Neural progenitor cell (in vitro differentiated cells): ENCODE results near the gene SLC25A42. TPM values are rescaled to one million over a fixed set of nuclear protein-coding genes. Genes with fewer than 3 reads are reported as not detected.
"Not testable (repeated sequence)": the region's sequence is repeated elsewhere in the genome, so short reads cannot be mapped to it uniquely, and the experiment has no call there.

Experiments used
- DNase-seq: peaks from one replicate; pipeline ENCODE4 v3.0.0-alpha.2; 2016; ENCODE audit warnings: low spot score
- H2AFZ ChIP-seq: fragments of 200-600 bp; sonication (generic); replicated peaks from 2 replicates; pipeline ENCODE4 v1.6.1; 2016; ENCODE audit warnings: antibody characterized with exemption
- H3F3A ChIP-seq: fragments of 200-600 bp; sonication (generic); 2 replicates; pipeline ENCODE4 v1.6.1; 2016; ENCODE audit warnings: antibody characterized with exemption, low read depth
- H3K27ac ChIP-seq: fragments of 200-600 bp; sonication (generic); 2 replicates; pipeline ENCODE4 v1.5.1; 2016; ENCODE audit warnings: mild to moderate bottlenecking
- H3K27me3 ChIP-seq: fragments of 200-600 bp; sonication (generic); 2 replicates; pipeline ENCODE4 v1.6.1; 2016; ENCODE audit warnings: mild to moderate bottlenecking, moderate library complexity
- H3K36me3 ChIP-seq: fragments of 200-600 bp; sonication (generic); 2 replicates; pipeline ENCODE4 v1.5.1; 2016
- H3K4me1 ChIP-seq: fragments of 200-600 bp; sonication (generic); 2 replicates; pipeline ENCODE4 v1.6.1; 2016; ENCODE audit warnings: mixed run types
- H3K4me2 ChIP-seq: fragments of 200-600 bp; sonication (generic); 2 replicates; pipeline ENCODE4 v1.6.1; 2016
- H3K4me3 ChIP-seq: fragments of 200-600 bp; sonication (generic); 2 replicates; pipeline ENCODE4 v1.5.1; 2016
- H3K79me2 ChIP-seq: fragments of 200-600 bp; sonication (generic); 2 replicates; pipeline ENCODE4 v1.6.1; 2016; ENCODE audit warnings: low read depth
- H3K9ac ChIP-seq: fragments of 200-600 bp; sonication (generic); 2 replicates; pipeline ENCODE4 v1.6.1; 2016
- H3K9me3 ChIP-seq: fragments of 200-600 bp; sonication (generic); 2 replicates; pipeline ENCODE4 v1.5.1; 2016; ENCODE audit warnings: low read depth
- H4K20me1 ChIP-seq: fragments of 200-600 bp; sonication (generic); 2 replicates; pipeline ENCODE4 v1.6.1; 2016; ENCODE audit warnings: low read depth
- H3K27ac Mint-ChIP-seq: 3 replicates; pipeline ENCODE4 v1.8.0; 2021; ENCODE audit warnings: mixed read lengths
- H3K27me3 Mint-ChIP-seq: 2 replicates; pipeline ENCODE4 v1.8.0; 2022; ENCODE audit warnings: low read depth, mild to moderate bottlenecking, inconsistent platforms, moderate library complexity, mixed read lengths; ENCODE audit not compliant: insufficient read depth
- H3K36me3 Mint-ChIP-seq: 3 replicates; pipeline ENCODE4 v1.8.0; 2021; ENCODE audit warnings: mixed read lengths
- H3K4me1 Mint-ChIP-seq: 3 replicates; pipeline ENCODE4 v1.8.0; 2021; ENCODE audit warnings: mixed read lengths
- H3K4me3 Mint-ChIP-seq: 3 replicates; pipeline ENCODE4 v1.8.0; 2021; ENCODE audit warnings: mild to moderate bottlenecking, moderate library complexity, mixed read lengths
- H3K9me3 Mint-ChIP-seq: 3 replicates; pipeline ENCODE4 v1.8.0; 2020; ENCODE audit warnings: mixed read lengths
- EZH2 ChIP-seq: fragments of 200-600 bp; sonication (generic); IDR thresholded peaks from 2 replicates; pipeline ENCODE4 v1.6.1; 2017; ENCODE audit warnings: antibody characterized with exemption, mild to moderate bottlenecking, moderate library complexity
- EZH2phosphoT487 ChIP-seq: fragments of 200-600 bp; sonication (generic); IDR thresholded peaks from 2 replicates; pipeline ENCODE4 v1.6.1; 2017; ENCODE audit warnings: antibody characterized with exemption
- total RNA-seq: library from RNA; depleted of rRNA; stranded (reverse); fragments of >200 nt; gene quantifications from 2 replicates; pipeline ENCODE4 v1.2.3, GENCODE V29; 2015; ENCODE audit warnings: low replicate concordance
- TF ChIP-seq, protein P1 (sequence below): fragments of 200-600 bp; sonication (generic); IDR thresholded peaks from 2 replicates; pipeline ENCODE4 v1.5.1; 2017; ENCODE audit warnings: antibody characterized with exemption, mild to moderate bottlenecking

The SLC25A42 gene, protein sequence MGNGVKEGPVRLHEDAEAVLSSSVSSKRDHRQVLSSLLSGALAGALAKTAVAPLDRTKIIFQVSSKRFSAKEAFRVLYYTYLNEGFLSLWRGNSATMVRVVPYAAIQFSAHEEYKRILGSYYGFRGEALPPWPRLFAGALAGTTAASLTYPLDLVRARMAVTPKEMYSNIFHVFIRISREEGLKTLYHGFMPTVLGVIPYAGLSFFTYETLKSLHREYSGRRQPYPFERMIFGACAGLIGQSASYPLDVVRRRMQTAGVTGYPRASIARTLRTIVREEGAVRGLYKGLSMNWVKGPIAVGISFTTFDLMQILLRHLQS
- 4.0 and 6.2 TPM in 2 replicates for total RNA-seq

- H3K4me3 Mint-ChIP-seq = peak within 1 kb of the TSS; percentile 91
- no peak within 1 kb of the TSS for H3K9ac ChIP-seq
- no peaks in the 10 kb centered on the region for H3K9me3 Mint-ChIP-seq
Measured at GRCh38 chr19:19063183-19064097, at the start of gene SLC25A42. SLC25A42 (plus strand) TSS chr19:19063994; CDS start chr19:19096125, 32,131 bp downstream.

GRCh38 chr19:19021115-19021514, 42.7 kb upstream of the SLC25A42 start:
- Histone ChIP-seq H3K9me3 (no peaks in the 10 kb centered on the region), H3K4me1 (no peaks in the 10 kb centered on the region), H3K79me2 (peaks cover 66% of the 10 kb centered on the region), H3K4me3 (no peak overlapping the region), H3K27me3 (no peaks in the 10 kb centered on the region), H3K36me3 (no peaks in the 10 kb centered on the region), H3F3A (no peaks in the 10 kb centered on the region), H3K4me2 (no peak overlapping the region), H4K20me1 (peaks cover 62% of the 10 kb centered on the region), H3K9ac (no peak overlapping the region), H2AFZ (no peak overlapping the region), H3K27ac (no peak overlapping the region)
- no peak overlapping the region for H3K27ac Mint-ChIP-seq
- H3K4me1 Mint-ChIP-seq = peaks cover 3% of the 10 kb centered on the region
- no peak overlapping the region for H3K4me3 Mint-ChIP-seq
- TF ChIP-seq, protein P1, sequence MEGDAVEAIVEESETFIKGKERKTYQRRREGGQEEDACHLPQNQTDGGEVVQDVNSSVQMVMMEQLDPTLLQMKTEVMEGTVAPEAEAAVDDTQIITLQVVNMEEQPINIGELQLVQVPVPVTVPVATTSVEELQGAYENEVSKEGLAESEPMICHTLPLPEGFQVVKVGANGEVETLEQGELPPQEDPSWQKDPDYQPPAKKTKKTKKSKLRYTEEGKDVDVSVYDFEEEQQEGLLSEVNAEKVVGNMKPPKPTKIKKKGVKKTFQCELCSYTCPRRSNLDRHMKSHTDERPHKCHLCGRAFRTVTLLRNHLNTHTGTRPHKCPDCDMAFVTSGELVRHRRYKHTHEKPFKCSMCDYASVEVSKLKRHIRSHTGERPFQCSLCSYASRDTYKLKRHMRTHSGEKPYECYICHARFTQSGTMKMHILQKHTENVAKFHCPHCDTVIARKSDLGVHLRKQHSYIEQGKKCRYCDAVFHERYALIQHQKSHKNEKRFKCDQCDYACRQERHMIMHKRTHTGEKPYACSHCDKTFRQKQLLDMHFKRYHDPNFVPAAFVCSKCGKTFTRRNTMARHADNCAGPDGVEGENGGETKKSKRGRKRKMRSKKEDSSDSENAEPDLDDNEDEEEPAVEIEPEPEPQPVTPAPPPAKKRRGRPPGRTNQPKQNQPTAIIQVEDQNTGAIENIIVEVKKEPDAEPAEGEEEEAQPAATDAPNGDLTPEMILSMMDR = no peak
- TF ChIP-seq EZH2phosphoT487 = no peak
- TF ChIP-seq EZH2 = no peak
- peaks cover 37% of the 10 kb centered on the region for H3K36me3 Mint-ChIP-seq
- no peak for DNase-seq
- H3K9me3 Mint-ChIP-seq = no peaks in the 10 kb centered on the region
- H3K27me3 Mint-ChIP-seq = peaks cover 3% of the 10 kb centered on the region

More at GRCh38 chr19:19063183-19064097, at the start of gene SLC25A42:
- peaks cover 16% of the 10 kb centered on the region for H3F3A ChIP-seq
- no peaks in the 10 kb centered on the region for H3K36me3 ChIP-seq
- no peaks in the 10 kb centered on the region for H3K79me2 ChIP-seq
- peaks cover 16% of the 10 kb centered on the region for H3K4me1 Mint-ChIP-seq
- DNase-seq = peak; percentile 99
- H4K20me1 ChIP-seq = peaks cover 3% of the 10 kb centered on the region
- peaks cover 5% of the 10 kb centered on the region for H3K4me1 ChIP-seq
- peak within 1 kb of the TSS; percentile 48 for H3K4me3 ChIP-seq
- no peak within 1 kb of the TSS for H3K27ac ChIP-seq
- H3K27me3 ChIP-seq = peaks cover 43% of the 10 kb centered on the region
- H2AFZ ChIP-seq = no peak within 1 kb of the TSS
- TF ChIP-seq EZH2phosphoT487 (no peak), EZH2 (no peak)
- TF ChIP-seq, protein P1 = no peak
- H3K27ac Mint-ChIP-seq = no peak within 1 kb of the TSS
- H3K4me2 ChIP-seq = peak within 1 kb of the TSS; percentile 81
- peaks cover 2% of the 10 kb centered on the region for H3K36me3 Mint-ChIP-seq
- no peaks in the 10 kb centered on the region for H3K9me3 ChIP-seq
- peaks cover 20% of the 10 kb centered on the region for H3K27me3 Mint-ChIP-seq

DNA sequence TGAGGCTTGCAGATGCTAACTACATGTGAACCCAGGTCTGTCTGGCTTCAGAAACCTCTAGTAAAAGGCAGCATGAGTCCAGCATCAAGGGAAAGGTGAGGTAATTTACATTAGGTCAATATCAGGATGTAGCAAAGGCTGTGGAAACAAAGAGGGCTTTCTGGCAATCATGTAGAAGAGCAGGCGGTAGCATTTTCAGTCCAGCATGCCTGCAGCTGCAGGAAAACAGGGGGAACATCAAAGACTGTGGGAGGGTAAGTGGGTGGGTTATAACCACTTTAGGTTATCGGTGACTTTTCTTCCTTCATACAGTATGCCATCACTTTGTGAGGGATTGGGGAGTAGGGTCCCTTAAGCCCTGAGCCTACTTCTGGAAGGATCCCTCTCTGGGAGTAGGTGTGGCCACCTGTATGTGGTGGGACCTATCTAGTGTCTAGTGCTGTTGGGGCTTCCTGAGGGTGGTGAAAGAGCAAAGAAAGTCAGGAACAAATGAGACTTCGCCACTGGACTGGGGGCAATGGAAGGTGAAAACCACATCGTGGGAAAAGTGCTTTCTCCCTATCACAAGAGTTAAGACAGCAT, 41.3 kb upstream of the SLC25A42 start:
- no peaks in the 10 kb centered on the region for H3K4me1 ChIP-seq
- H3K27me3 ChIP-seq = no peaks in the 10 kb centered on the region
- H4K20me1 ChIP-seq = peaks cover 64% of the 10 kb centered on the region
- H3K4me3 ChIP-seq = no peak overlapping the region
- no peaks in the 10 kb centered on the region for H3K9me3 ChIP-seq
- Mint-ChIP-seq H3K36me3 (peaks cover 40% of the 10 kb centered on the region), H3K27me3 (no peaks in the 10 kb centered on the region), H3K27ac (no peak overlapping the region), H3K9me3 (no peaks in the 10 kb centered on the region), H3K4me3 (no peak overlapping the region), H3K4me1 (peaks cover 3% of the 10 kb centered on the region)
- H3K27ac ChIP-seq = no peak overlapping the region
- H2AFZ ChIP-seq = no peak overlapping the region
- peaks cover 77% of the 10 kb centered on the region for H3K79me2 ChIP-seq
- no peak for DNase-seq
- no peaks in the 10 kb centered on the region for H3K36me3 ChIP-seq
- H3F3A ChIP-seq = no peaks in the 10 kb centered on the region
- TF ChIP-seq, protein P1 = no peak
- TF ChIP-seq EZH2phosphoT487 = no peak
- no peak for TF ChIP-seq EZH2
- no peak overlapping the region for H3K4me2 ChIP-seq
- no peak overlapping the region for H3K9ac ChIP-seq

DNA sequence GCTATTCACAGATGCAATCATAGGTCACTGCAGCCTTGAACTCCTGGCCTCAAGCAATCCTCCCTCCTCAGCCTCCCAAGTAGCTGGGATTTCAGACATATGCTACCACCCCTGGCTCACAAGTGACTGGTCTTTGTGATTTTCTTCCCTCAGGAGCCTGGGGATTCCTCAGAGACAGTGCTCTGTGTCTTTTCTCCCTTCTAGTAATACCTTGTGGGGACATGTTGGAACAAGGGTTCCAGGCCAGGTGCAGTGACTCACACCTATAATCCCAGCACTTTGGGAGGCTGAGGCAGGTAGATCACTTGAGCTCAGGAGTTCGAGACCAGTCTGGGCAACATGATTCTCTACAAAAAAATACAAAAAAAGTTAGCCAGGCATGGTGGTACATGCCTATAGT, 40.4 kb upstream of the SLC25A42 start:
- Histone ChIP-seq H4K20me1 (peaks cover 67% of the 10 kb centered on the region), H3K79me2 (peaks cover 77% of the 10 kb centered on the region)
- not testable (repeated sequence) for H3K4me3 ChIP-seq, H3K9me3 Mint-ChIP-seq, H3K4me1 Mint-ChIP-seq, H3K9me3 ChIP-seq, H3K27me3 ChIP-seq, H3K4me3 Mint-ChIP-seq, H3K27ac Mint-ChIP-seq, H3K9ac ChIP-seq, H2AFZ ChIP-seq, H3K4me2 ChIP-seq, H3F3A ChIP-seq, H3K27me3 Mint-ChIP-seq, H3K27ac ChIP-seq, DNase-seq, H3K36me3 ChIP-seq, H3K4me1 ChIP-seq
- H3K36me3 Mint-ChIP-seq = peaks cover 44% of the 10 kb centered on the region
